ENCODE measurements around the gene LRRC47.

The LRRC47 gene

GRCh38 chr1:3814771-3815561 lies 18.7 kb upstream of the LRRC47 start:
- TF ChIP-seq CSDC2 (CRISPR knock-in tag; IDR thresholded peaks at IDR 0.05) (no peak), ZNF565 (CRISPR knock-in tag; conservative IDR thresholded peaks at IDR 0.05; ENCODE audit: low read depth) (no peak), SNAI2 (CRISPR knock-in tag; IDR thresholded peaks at IDR 0.05) (no peak), ZC3H10 (CRISPR knock-in tag; IDR thresholded peaks at IDR 0.05) (no peak), ZFP3 (CRISPR knock-in tag; IDR thresholded peaks at IDR 0.05) (no peak), BACH2 (CRISPR knock-in tag; IDR thresholded peaks at IDR 0.05; ENCODE audit: borderline replicate concordance) (no peak), RARB (CRISPR knock-in tag; IDR thresholded peaks at IDR 0.05) (no peak), ARNTL (CRISPR knock-in tag; IDR thresholded peaks at IDR 0.05; ENCODE audit: borderline replicate concordance, low read depth) (no peak), GLIS3 (CRISPR knock-in tag; IDR thresholded peaks at IDR 0.05) (no peak), OSR1 (CRISPR knock-in tag; IDR thresholded peaks at IDR 0.05) (no peak), ISL1 (CRISPR knock-in tag; IDR thresholded peaks at IDR 0.05) (no peak), TSHZ2 (CRISPR knock-in tag; IDR thresholded peaks at IDR 0.05) (no peak), PPARA (CRISPR knock-in tag; IDR thresholded peaks at IDR 0.05; ENCODE audit: borderline replicate concordance) (no peak), PATZ1 (CRISPR knock-in tag; IDR thresholded peaks at IDR 0.05; ENCODE audit: borderline replicate concordance) (no peak), TCF4 (CRISPR knock-in tag; IDR thresholded peaks at IDR 0.05; ENCODE audit: borderline replicate concordance) (no peak), CREB5 (CRISPR knock-in tag; IDR thresholded peaks at IDR 0.05; ENCODE audit: low read depth) (no peak)
- ATAC-seq: no peak

GRCh38 chr1:3814065-3814464 lies 17.8 kb upstream of the LRRC47 start:
- ATAC-seq: no peak
- TF ChIP-seq OSR1 (CRISPR knock-in tag; IDR thresholded peaks at IDR 0.05) (no peak), PPARA (CRISPR knock-in tag; IDR thresholded peaks at IDR 0.05; ENCODE audit: borderline replicate concordance) (no peak), TOX (CRISPR knock-in tag; IDR thresholded peaks at IDR 0.05; ENCODE audit: borderline replicate concordance) (no peak), TSHZ2 (CRISPR knock-in tag; IDR thresholded peaks at IDR 0.05) (no peak), ESRRG (CRISPR knock-in tag; IDR thresholded peaks at IDR 0.05) (no peak), PATZ1 (CRISPR knock-in tag; IDR thresholded peaks at IDR 0.05; ENCODE audit: borderline replicate concordance) (no peak), ISL1 (CRISPR knock-in tag; IDR thresholded peaks at IDR 0.05) (no peak), ZNF565 (CRISPR knock-in tag; conservative IDR thresholded peaks at IDR 0.05; ENCODE audit: low read depth) (no peak), ZNF70 (CRISPR knock-in tag; IDR thresholded peaks at IDR 0.05) (no peak), SNAI2 (CRISPR knock-in tag; IDR thresholded peaks at IDR 0.05) (no peak), TCF4 (CRISPR knock-in tag; IDR thresholded peaks at IDR 0.05; ENCODE audit: borderline replicate concordance) (no peak), CSDC2 (CRISPR knock-in tag; IDR thresholded peaks at IDR 0.05) (no peak), RARB (CRISPR knock-in tag; IDR thresholded peaks at IDR 0.05) (no peak), ZC3H10 (CRISPR knock-in tag; IDR thresholded peaks at IDR 0.05) (no peak), ARNTL (CRISPR knock-in tag; IDR thresholded peaks at IDR 0.05; ENCODE audit: borderline replicate concordance, low read depth) (no peak), POU6F1 (CRISPR knock-in tag; IDR thresholded peaks at IDR 0.05; ENCODE audit: borderline replicate concordance, low read depth) (no peak), ZFP3 (CRISPR knock-in tag; IDR thresholded peaks at IDR 0.05) (no peak)

All from SK-N-SH treated with all-trans-retinoic acid at 6 μM for 48 hours (cell line).